Measurements from ENCODE around the gene MAP3K10. TPM values are rescaled to one million over a fixed set of nuclear protein-coding genes. Genes with fewer than 3 reads are reported as not detected.

MAP3K10 gene
- total and polyA plus RNA-seq, 2 of the 13 experiments (the other 11 are each of a cell fraction or from before 2014, with no cell fraction given) = 3.4 to 5.0 TPM

- TF ChIP-seq ZNF878 (CRISPR knock-in tag; IDR thresholded peaks at IDR 0.05) = no peak
- TF ChIP-seq ARNTL (CRISPR knock-in tag; IDR thresholded peaks at IDR 0.05) = no peak
- no peak for TF ChIP-seq ZKSCAN8 (CRISPR knock-in tag; IDR thresholded peaks at IDR 0.05; ENCODE audit: borderline replicate concordance)
- no peak for TF ChIP-seq CCDC6 (CRISPR knock-in tag; IDR thresholded peaks at IDR 0.05)
- no peak for TF ChIP-seq SMYD3 (CRISPR knock-in tag; IDR thresholded peaks at IDR 0.05)
- TF ChIP-seq ZSCAN25 (CRISPR knock-in tag; IDR thresholded peaks at IDR 0.05) = no peak
- TF ChIP-seq ZBTB44 (CRISPR knock-in tag; IDR thresholded peaks at IDR 0.05) = no peak
- TF ChIP-seq ZNF382 (CRISPR knock-in tag; IDR thresholded peaks at IDR 0.05; ENCODE audit: borderline replicate concordance) = no peak
- no peak for TF ChIP-seq MYNN (CRISPR knock-in tag; IDR thresholded peaks at IDR 0.05; ENCODE audit: low read depth)
- TF ChIP-seq ATAD3A (CRISPR knock-in tag; IDR thresholded peaks at IDR 0.05) = no peak
- no peak for TF ChIP-seq ZNF577 (CRISPR knock-in tag; IDR thresholded peaks at IDR 0.05; ENCODE audit: borderline replicate concordance, low read depth)
- no peak for TF ChIP-seq HMGA1 (CRISPR knock-in tag; conservative IDR thresholded peaks at IDR 0.05)
- TF ChIP-seq ZNF274 (CRISPR knock-in tag; IDR thresholded peaks at IDR 0.05) = no peak
- no peak for TF ChIP-seq TOE1 (CRISPR knock-in tag; IDR thresholded peaks at IDR 0.05)
- no peak for TF ChIP-seq KLF6 (CRISPR knock-in tag; IDR thresholded peaks at IDR 0.05)
- TF ChIP-seq THAP7 (CRISPR knock-in tag; IDR thresholded peaks at IDR 0.05) = no peak
- TF ChIP-seq SP4 (CRISPR knock-in tag; IDR thresholded peaks at IDR 0.05) = no peak
- no peak for TF ChIP-seq ZNF207 (IDR thresholded peaks at IDR 0.05; ENCODE audit: borderline replicate concordance)
- no peak for TF ChIP-seq ZNF589 (CRISPR knock-in tag; conservative IDR thresholded peaks at IDR 0.05)
- no peak for TF ChIP-seq DZIP1 (CRISPR knock-in tag; IDR thresholded peaks at IDR 0.05)
- in situ Hi-C loops (cut with HindIII; ENCODE audit: extremely low pct_ligation_motif_present, low pct_unique_long_range_greater_than_20kb) (no loop called here), intact Hi-C loops (cut with micrococcal nuclease; ENCODE audit: unreplicated experiment) (no loop called here)
- Histone ChIP-seq H3K4me2 (ENCODE audit: low read depth, low read length) (no peak overlapping the region), H3K4me3 (replicated peaks in 1 of 3; ENCODE audit: insufficient read depth in 1 of 3, low read depth in 2 of 3, low read length in 3 of 3) (no peak overlapping the region), H3K9ac (ENCODE audit: insufficient read depth, low read depth, low read length) (no peak overlapping the region), H3K36me3 (replicated peaks in 1 of 2; ENCODE audit: control insufficient read depth in 1 of 2, insufficient read depth in 2 of 2, low read length in 2 of 2) (peaks cover 11 to 31% of the 10 kb centered on the region in 2 experiments; a peak in 4 of 5 replicates), H3K4me1 (ENCODE audit: insufficient read depth, low read length) (no peaks in the 10 kb centered on the region), H3K9me3 (ENCODE audit: low read length) (no peaks in the 10 kb centered on the region), H2AFZ (ENCODE audit: low read length) (no peak overlapping the region), H3K27me3 (ENCODE audit: control insufficient read depth in 1 of 2, insufficient read depth in 2 of 2, low read length in 2 of 2) (no peaks in the 10 kb centered on the region), H3K27ac (ENCODE audit: extremely low read length, insufficient read depth, low read length) (no peak overlapping the region), H3K79me2 (ENCODE audit: insufficient read depth, low read length) (peaks cover 45% of the 10 kb centered on the region), H4K20me1 (ENCODE audit: insufficient read depth, low read length) (peaks cover 9% of the 10 kb centered on the region)
- BruUV-seq (replicated peaks) = no TSS peak
- CTCF ChIA-PET (ENCODE audit: low intra/inter-chr PET ratio, low total read pairs) = no interaction called here
- FAIRE-seq = no peak
- WGBS (ENCODE audit: low lambda C conversion rate) = 100% methylated on average over 1 of the region's 3 CpGs
- no peak for DNase-seq (ENCODE audit: low spot score)
- POLR2A ChIA-PET = no interaction called here
- no peak for ATAC-seq
These were observed 71.2 kb downstream of the MAP3K10 start for GRCh38 chr19:40262422-40262821.

All from HepG2 (cell line).